ENCODE measurements around the gene PBLD.

DNA sequence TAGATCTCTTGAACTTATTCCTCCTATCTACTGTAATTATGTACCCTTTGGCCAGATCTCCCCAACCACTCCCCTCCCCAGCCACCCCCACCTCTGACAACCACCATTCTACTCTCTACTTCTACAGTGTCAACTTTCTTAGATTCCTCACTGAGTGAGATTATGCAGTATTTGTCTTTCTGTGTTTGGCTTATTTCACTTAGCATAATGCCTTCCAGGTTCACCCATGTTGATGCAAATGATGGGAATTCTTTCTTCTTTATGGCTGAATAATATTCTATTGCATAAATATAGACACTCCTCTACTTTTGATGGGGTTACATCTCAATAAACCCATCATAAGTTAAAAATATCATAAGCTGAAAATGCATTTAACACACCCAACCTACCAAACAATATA, 22.2 kb downstream of the PBLD start:
- TF ChIP-seq ZNF239 (CRISPR knock-in tag; IDR thresholded peaks at IDR 0.05) (no peak), POLR2AphosphoS5 (IDR thresholded peaks at IDR 0.05; ENCODE audit: control insufficient read depth, insufficient read depth, low read depth, low read length) (no peak), ZBTB1 (CRISPR knock-in tag; IDR thresholded peaks at IDR 0.05; ENCODE audit: borderline replicate concordance, low read depth) (no peak), NR1H2 (CRISPR knock-in tag; IDR thresholded peaks at IDR 0.05) (no peak), MLLT1 (IDR thresholded peaks at IDR 0.05) (no peak), RAD51 (IDR thresholded peaks at IDR 0.05; ENCODE audit: borderline replicate concordance, low read depth) (no peak), BRCA1 (IDR thresholded peaks at IDR 0.05) (no peak), BRCA1 (CRISPR knock-in tag; IDR thresholded peaks at IDR 0.05) (no peak), NFRKB (IDR thresholded peaks at IDR 0.05; ENCODE audit: low read depth) (no peak), MAZ (CRISPR knock-in tag; conservative IDR thresholded peaks at IDR 0.05 in 1 of 2, IDR thresholded peaks at IDR 0.05 in 1 of 2) (no peak), TAF1 (IDR thresholded peaks at IDR 0.05; ENCODE audit: control insufficient read depth, extremely low read depth, insufficient read depth, low read length, severe bottlenecking) (no peak), CREM (IDR thresholded peaks at IDR 0.05; ENCODE audit: low read depth) (no peak), CHD2 (IDR thresholded peaks at IDR 0.05; ENCODE audit: low read depth, low read length) (no peak)
- TF ChIP-seq, protein P1, sequence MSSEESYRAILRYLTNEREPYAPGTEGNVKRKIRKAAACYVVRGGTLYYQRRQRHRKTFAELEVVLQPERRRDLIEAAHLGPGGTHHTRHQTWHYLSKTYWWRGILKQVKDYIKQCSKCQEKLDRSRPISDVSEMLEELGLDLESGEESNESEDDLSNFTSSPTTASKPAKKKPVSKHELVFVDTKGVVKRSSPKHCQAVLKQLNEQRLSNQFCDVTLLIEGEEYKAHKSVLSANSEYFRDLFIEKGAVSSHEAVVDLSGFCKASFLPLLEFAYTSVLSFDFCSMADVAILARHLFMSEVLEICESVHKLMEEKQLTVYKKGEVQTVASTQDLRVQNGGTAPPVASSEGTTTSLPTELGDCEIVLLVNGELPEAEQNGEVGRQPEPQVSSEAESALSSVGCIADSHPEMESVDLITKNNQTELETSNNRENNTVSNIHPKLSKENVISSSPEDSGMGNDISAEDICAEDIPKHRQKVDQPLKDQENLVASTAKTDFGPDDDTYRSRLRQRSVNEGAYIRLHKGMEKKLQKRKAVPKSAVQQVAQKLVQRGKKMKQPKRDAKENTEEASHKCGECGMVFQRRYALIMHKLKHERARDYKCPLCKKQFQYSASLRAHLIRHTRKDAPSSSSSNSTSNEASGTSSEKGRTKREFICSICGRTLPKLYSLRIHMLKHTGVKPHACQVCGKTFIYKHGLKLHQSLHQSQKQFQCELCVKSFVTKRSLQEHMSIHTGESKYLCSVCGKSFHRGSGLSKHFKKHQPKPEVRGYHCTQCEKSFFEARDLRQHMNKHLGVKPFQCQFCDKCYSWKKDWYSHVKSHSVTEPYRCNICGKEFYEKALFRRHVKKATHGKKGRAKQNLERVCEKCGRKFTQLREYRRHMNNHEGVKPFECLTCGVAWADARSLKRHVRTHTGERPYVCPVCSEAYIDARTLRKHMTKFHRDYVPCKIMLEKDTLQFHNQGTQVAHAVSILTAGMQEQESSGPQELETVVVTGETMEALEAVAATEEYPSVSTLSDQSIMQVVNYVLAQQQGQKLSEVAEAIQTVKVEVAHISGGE (CRISPR knock-in tag; IDR thresholded peaks at IDR 0.05) = no peak
